Mononuclear cell (primary cell): Measurements from ENCODE around the gene SCML1. TPM values are rescaled to one million over a fixed set of nuclear protein-coding genes. Genes with fewer than 3 reads are reported as not detected.

Experiments
- H3K27me3 ChIP-seq: 2 replicates; pipeline ENCODE4 v1.6.0; 2011; ENCODE audit warnings: low read length, control low read depth; ENCODE audit not compliant: insufficient read depth
- H3K4me1 ChIP-seq: 2 replicates; pipeline ENCODE4 v1.5.1; 2011; ENCODE audit warnings: mild to moderate bottlenecking, low read length, control low read depth; ENCODE audit not compliant: insufficient read depth
- H3K4me3 ChIP-seq: 2 replicates; pipeline ENCODE4 v1.5.1; 2011; ENCODE audit warnings: mild to moderate bottlenecking, low read length, moderate library complexity
- H3K9me3 ChIP-seq: 2 replicates; pipeline ENCODE4 v1.5.1; 2011; ENCODE audit warnings: low read depth, mild to moderate bottlenecking, control low read depth, low read length
- total RNA-seq: library from RNA; depleted of rRNA; stranded (reverse); fragments of >200 nt; gene quantifications from one replicate; pipeline ENCODE4 v1.2.3, GENCODE V29; 2012

The SCML1 gene
- total RNA-seq: 35.2 TPM

- Histone ChIP-seq H3K27me3 (peaks cover 16% of the 10 kb centered on the region), H3K4me1 (peaks cover 11% of the 10 kb centered on the region), H3K9me3 (no peaks in the 10 kb centered on the region), H3K4me3 (peak within 1 kb of the TSS; percentile 48)
Measured at GRCh38 chrX:17736856-17737709, at the start of gene SCML1. Gene SCML1 (plus strand): TSS chrX:17737493. CDS start chrX:17744187, 6,694 bp downstream.

- Histone ChIP-seq H3K27me3 (no peaks in the 10 kb centered on the region), H3K4me3 (no peak overlapping the region), H3K9me3 (no peaks in the 10 kb centered on the region), H3K4me1 (peaks cover 14% of the 10 kb centered on the region)
Measured at GRCh38 chrX:17687648-17688047, 49.6 kb upstream of the SCML1 start.

GRCh38 chrX:17689971-17690409 is 47.3 kb upstream of the SCML1 start:
- peaks cover 3% of the 10 kb centered on the region for H3K4me1 ChIP-seq
- no peak overlapping the region for H3K4me3 ChIP-seq
- no peaks in the 10 kb centered on the region for H3K27me3 ChIP-seq
- H3K9me3 ChIP-seq: no peaks in the 10 kb centered on the region

GRCh38 chrX:17692709-17693346 is 44.5 kb upstream of the SCML1 start:
- H3K9me3 ChIP-seq: no peaks in the 10 kb centered on the region
- no peak overlapping the region for H3K4me3 ChIP-seq
- no peaks in the 10 kb centered on the region for H3K27me3 ChIP-seq
- peaks cover 3% of the 10 kb centered on the region for H3K4me1 ChIP-seq

- Histone ChIP-seq H3K27me3 (no peaks in the 10 kb centered on the region), H3K4me3 (no peak overlapping the region), H3K9me3 (no peaks in the 10 kb centered on the region), H3K4me1 (no peaks in the 10 kb centered on the region)
Measured at GRCh38 chrX:17697191-17697590, 40.1 kb upstream of the SCML1 start.

GRCh38 chrX:17700976-17701375 is 36.3 kb upstream of the SCML1 start:
- no peaks in the 10 kb centered on the region for H3K27me3 ChIP-seq
- H3K4me1 ChIP-seq: no peaks in the 10 kb centered on the region
- H3K4me3 ChIP-seq: no peak overlapping the region
- H3K9me3 ChIP-seq: no peaks in the 10 kb centered on the region

GRCh38 chrX:17703201-17703600 is 34.1 kb upstream of the SCML1 start:
- Histone ChIP-seq H3K4me3 (no peak overlapping the region), H3K27me3 (no peaks in the 10 kb centered on the region), H3K4me1 (no peaks in the 10 kb centered on the region), H3K9me3 (no peaks in the 10 kb centered on the region)

- Histone ChIP-seq H3K27me3 (no peaks in the 10 kb centered on the region), H3K4me3 (no peak overlapping the region), H3K9me3 (no peaks in the 10 kb centered on the region), H3K4me1 (no peaks in the 10 kb centered on the region)
Measured at GRCh38 chrX:17705211-17705610, 32.1 kb upstream of the SCML1 start.

- Histone ChIP-seq H3K27me3 (no peaks in the 10 kb centered on the region), H3K4me3 (no peak overlapping the region), H3K9me3 (no peaks in the 10 kb centered on the region), H3K4me1 (no peaks in the 10 kb centered on the region)
Measured at GRCh38 chrX:17706676-17707075, 30.6 kb upstream of the SCML1 start.

- Histone ChIP-seq H3K4me1 (no peaks in the 10 kb centered on the region), H3K4me3 (no peak overlapping the region), H3K9me3 (no peaks in the 10 kb centered on the region), H3K27me3 (no peaks in the 10 kb centered on the region)
Measured at GRCh38 chrX:17707731-17708130, 29.6 kb upstream of the SCML1 start.

- H3K27me3 ChIP-seq: no peaks in the 10 kb centered on the region
- H3K4me3 ChIP-seq: no peak overlapping the region
- no peaks in the 10 kb centered on the region for H3K9me3 ChIP-seq
- H3K4me1 ChIP-seq: no peaks in the 10 kb centered on the region
Measured at GRCh38 chrX:17710871-17711301, 26.4 kb upstream of the SCML1 start.

- H3K9me3 ChIP-seq: no peaks in the 10 kb centered on the region
Measured at GRCh38 chrX:17713288-17713687, 24.0 kb upstream of the SCML1 start.

GRCh38 chrX:17718649-17719165 is 18.6 kb upstream of the SCML1 start:
- Histone ChIP-seq H3K9me3 (no peaks in the 10 kb centered on the region), H3K4me3 (no peak overlapping the region), H3K27me3 (no peaks in the 10 kb centered on the region)

More at GRCh38 chrX:17713288-17713687, 24.0 kb upstream of the SCML1 start:
- Histone ChIP-seq H3K4me3 (no peak overlapping the region), H3K27me3 (no peaks in the 10 kb centered on the region), H3K4me1 (no peaks in the 10 kb centered on the region)

GRCh38 chrX:17719711-17720110 is 17.6 kb upstream of the SCML1 start:
- no peaks in the 10 kb centered on the region for H3K9me3 ChIP-seq
- no peaks in the 10 kb centered on the region for H3K4me1 ChIP-seq
- H3K4me3 ChIP-seq: no peak overlapping the region
- no peaks in the 10 kb centered on the region for H3K27me3 ChIP-seq

More at GRCh38 chrX:17718649-17719165, 18.6 kb upstream of the SCML1 start:
- H3K4me1 ChIP-seq: no peaks in the 10 kb centered on the region

GRCh38 chrX:17721715-17722114 is 15.6 kb upstream of the SCML1 start:
- Histone ChIP-seq H3K4me3 (no peak overlapping the region), H3K27me3 (no peaks in the 10 kb centered on the region), H3K4me1 (no peaks in the 10 kb centered on the region), H3K9me3 (no peaks in the 10 kb centered on the region)
